ENCODE data around the gene DAW1.

GRCh38 chr2:227872676-227873075 is 1.2 kb downstream of the DAW1 start:
- TF ChIP-seq CTCF (IDR thresholded peaks at IDR 0.05; ENCODE audit: low read depth, low read length, poor library complexity, severe bottlenecking) (no peak), EZH2phosphoT487 (IDR thresholded peaks at IDR 0.05; ENCODE audit: borderline replicate concordance, low read length) (no peak)
